Choroid plexus epithelial cell (primary cell): ENCODE results near the gene PDGFB.

Source experiments
- DNase-seq: peaks from one replicate; pipeline ENCODE4 v3.0.0-alpha.2; 2010; ENCODE audit warnings: low read depth
- H3K4me3 ChIP-seq: 2 replicates; pipeline ENCODE4 v1.5.1; 2011; ENCODE audit warnings: low read depth, mild to moderate bottlenecking, control low read depth, low read length, moderate library complexity
- CTCF ChIP-seq: conservative IDR thresholded peaks from 2 replicates; pipeline ENCODE4 v1.5.1; 2011; ENCODE audit warnings: low read depth, mild to moderate bottlenecking, control low read depth, inconsistent platforms, low read length, moderate library complexity

The PDGFB gene

DNA sequence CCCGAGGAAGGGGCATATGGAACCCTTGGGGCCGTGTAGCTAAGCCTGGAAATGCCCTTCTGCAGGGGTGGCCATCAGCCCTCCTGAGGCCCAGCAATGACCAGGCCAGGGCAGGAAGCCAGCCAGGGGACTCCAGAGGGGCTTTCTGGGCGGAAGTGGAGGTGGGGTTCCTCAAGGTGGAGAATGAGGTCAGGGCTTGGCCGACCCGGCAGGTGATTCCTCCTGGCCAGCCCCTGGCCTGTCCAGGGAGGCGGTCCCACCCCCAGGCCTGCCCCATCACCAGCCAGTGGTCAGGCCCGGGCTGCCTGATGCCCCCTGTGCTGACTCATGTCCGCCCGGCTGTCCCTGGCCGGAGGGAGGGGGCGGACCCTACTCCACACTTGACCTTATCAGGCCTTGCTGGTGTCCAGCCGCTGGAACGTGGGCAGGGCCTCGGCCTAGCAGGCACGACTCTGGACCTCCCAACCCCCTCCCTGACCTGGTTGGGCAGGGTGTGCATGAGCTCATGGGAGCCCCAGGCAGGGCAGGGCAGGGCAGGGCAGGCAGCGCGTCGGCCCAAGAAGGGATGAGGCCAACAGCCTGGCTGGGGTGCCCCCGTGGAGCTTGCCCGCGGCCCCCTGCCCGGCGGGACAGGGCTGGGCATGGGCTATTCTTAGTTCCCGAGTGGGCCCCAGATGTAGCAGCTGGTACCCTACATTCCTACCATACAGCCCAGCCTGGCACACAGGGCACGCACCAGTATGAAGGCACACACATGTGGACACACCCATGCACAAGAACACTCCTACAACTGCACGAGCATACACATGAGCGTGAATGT is 38.8 kb upstream of the PDGFB start:
- no peak overlapping the region for H3K4me3 ChIP-seq
- no peak for TF ChIP-seq CTCF
- no peak for DNase-seq

- no peak overlapping the region for H3K4me3 ChIP-seq
- no peak for DNase-seq
- TF ChIP-seq CTCF: no peak
These were observed 38.0 kb upstream of the PDGFB start for GRCh38 chr22:39282645-39283321.

DNA sequence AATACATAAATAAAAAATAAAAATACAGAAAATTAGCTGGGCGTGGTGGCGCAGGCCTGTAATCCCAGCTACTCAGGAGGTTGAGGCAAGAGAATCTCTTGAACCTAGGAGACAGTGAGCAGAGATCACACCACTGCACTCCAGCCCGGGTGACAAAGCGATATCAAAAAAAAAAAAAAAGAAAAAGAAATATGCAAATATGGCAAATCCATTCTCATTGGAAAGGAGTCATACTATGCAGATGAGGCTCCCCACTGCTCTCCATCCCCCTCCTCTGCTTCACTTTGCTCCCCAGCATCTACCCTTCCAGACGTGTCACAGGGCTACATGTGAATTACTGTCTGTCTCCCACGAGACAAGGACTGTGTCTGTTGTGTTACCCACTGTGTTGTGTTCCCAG is 36.3 kb upstream of the PDGFB start:
- no peak for TF ChIP-seq CTCF
- H3K4me3 ChIP-seq: no peak overlapping the region
- no peak for DNase-seq

DNA sequence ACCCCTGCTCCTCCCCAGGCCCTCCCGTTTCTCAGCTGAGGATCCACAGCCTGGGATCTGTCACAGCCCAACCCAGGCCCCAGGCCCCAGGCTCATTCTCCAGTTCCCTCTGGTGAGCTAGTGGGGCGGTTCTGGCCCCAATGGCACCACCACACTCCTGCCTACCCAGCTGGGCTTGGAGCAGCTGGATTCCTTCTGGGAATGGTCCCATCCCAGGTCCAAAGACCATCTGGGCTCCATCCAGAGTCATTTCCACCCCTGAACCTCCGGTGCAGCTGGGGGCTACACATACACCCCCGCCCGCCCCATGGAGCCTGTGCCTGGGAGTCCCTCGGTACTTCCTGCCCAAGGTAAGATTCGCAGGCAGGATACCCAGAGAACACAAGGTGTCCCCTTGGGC is 35.5 kb upstream of the PDGFB start:
- H3K4me3 ChIP-seq: no peak overlapping the region
- TF ChIP-seq CTCF: no peak

DNA sequence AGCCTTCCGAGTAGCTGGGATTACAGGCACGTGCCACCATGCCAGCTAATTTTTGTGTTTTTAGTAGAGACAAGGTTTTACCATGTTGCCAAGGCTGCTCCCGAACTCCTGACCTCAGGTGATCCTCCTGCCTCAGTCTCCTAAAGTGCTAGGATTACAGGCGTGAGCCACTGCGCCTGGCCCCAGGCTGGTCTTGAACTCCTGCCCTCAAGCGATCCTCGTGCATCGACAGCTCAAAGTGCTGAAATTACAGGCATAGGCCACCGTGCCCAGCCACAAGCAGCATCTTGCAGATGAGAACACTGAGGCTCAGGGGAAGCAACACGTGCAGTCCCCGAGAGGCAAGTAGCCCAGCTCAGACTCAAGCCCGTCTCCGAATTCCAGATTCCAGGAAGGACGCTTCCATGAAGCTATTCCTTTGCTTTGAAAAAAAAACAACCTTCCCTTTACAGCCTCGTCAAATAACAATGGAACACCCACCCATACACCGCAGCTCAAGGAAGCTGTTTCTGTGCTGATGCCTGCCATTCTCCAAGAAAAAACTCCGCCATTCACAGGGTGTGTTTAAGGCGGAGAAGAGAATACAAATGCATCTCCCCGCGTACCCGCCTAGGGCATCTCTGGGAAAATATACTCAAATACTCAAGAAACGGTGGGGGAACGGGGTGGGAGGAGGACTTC is 34.5 kb upstream of the PDGFB start:
- TF ChIP-seq CTCF: no peak

More for the DNA sequence above, 35.5 kb upstream of the PDGFB start:
- DNase-seq: no peak

DNA sequence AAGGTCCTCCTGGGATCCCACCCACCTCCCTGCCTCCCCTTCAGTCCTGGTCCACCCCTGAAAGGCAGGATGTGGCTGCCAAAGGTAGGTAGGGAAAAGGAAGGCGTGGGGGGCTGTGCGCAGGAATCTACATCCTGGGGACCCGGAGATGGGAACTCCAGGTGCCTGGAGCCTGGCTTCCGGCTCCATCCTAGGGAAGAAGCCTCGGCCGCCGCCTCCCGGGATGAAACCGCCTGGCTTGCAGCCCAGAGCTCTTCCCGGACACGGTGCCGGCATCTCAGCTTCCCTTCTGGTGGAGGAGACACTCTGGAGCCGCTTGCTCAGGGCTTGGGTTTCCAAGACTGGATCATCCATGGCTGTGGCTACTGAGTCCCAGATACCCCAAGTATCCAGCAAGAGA is 33.3 kb upstream of the PDGFB start:
- peak; percentile 47 for DNase-seq
- no peak overlapping the region for H3K4me3 ChIP-seq
- TF ChIP-seq CTCF: no peak

More for the DNA sequence above, 34.5 kb upstream of the PDGFB start:
- no peak overlapping the region for H3K4me3 ChIP-seq
- DNase-seq: no peak
